Kidney (tissue), 14 donors: ENCODE results near the gene GAPVD1. TPM values are rescaled to one million over a fixed set of nuclear protein-coding genes. Genes with fewer than 3 reads are reported as not detected.

ENCODE experiments used
- DNase-seq, 5 donors: peaks; one replicate each; pipeline ENCODE4 v3.0.0-alpha.2; 2013 to 2020
- FAIRE-seq: peaks from 2 replicates; lab custom pipeline; 2012; peaks lifted over from hg19 to GRCh38; lab: Jason Lieb, UNC
- H3K27ac ChIP-seq, 2 donors: one replicate each; pipeline ENCODE4 v1.7.0; 2013; ENCODE audit warnings: low read depth in 2 of 2, low read length in 2 of 2, inconsistent platforms in 1 of 2
- H3K27me3 ChIP-seq: one replicate; pipeline ENCODE4 v1.7.1; 2013; ENCODE audit warnings: low read length, inconsistent platforms; ENCODE audit not compliant: control insufficient read depth, insufficient read depth
- H3K36me3 ChIP-seq, 3 donors: one replicate each; pipeline versions ENCODE4 v1.7.0 to v1.7.1; 2013; ENCODE audit warnings: low read length in 3 of 3, control low read depth in 1 of 3, inconsistent platforms in 1 of 3; ENCODE audit not compliant: insufficient read depth in 3 of 3, control insufficient read depth in 2 of 3
- H3K4me1 ChIP-seq, 3 donors: one replicate each; pipeline versions ENCODE4 v1.7.0 to v1.7.1; 2013; ENCODE audit warnings: low read length in 3 of 3, inconsistent platforms in 1 of 3, low read depth in 1 of 3; ENCODE audit not compliant: control insufficient read depth in 2 of 3, insufficient read depth in 2 of 3
- H3K4me3 ChIP-seq, 3 donors: one replicate each; pipeline versions ENCODE4 v1.7.0 to v1.8.1; 2013; ENCODE audit warnings: low read length in 3 of 3, control low read depth in 1 of 3, inconsistent platforms in 1 of 3
- H3K9ac ChIP-seq, 3 donors: one replicate each; pipeline versions ENCODE4 v1.7.0 to v1.7.1; 2013; ENCODE audit warnings: low read length in 3 of 3, control low read depth in 1 of 3, inconsistent platforms in 1 of 3
- H3K9me3 ChIP-seq, 3 donors: one replicate each; pipeline versions ENCODE4 v1.7.0 to v1.7.1; 2013; ENCODE audit warnings: low read length in 3 of 3, control low read depth in 1 of 3, inconsistent platforms in 1 of 3; ENCODE audit not compliant: control insufficient read depth in 2 of 3, insufficient read depth in 1 of 3
- intact Hi-C: fragments of 100-400 bp; cut with DNase I; formaldehyde crosslinking; loops from one replicate; pipeline ENCODE4 v1.11.1; 2022
- polyA plus RNA-seq: library from polyadenylated mRNA; stranded (reverse); fragments of 350-450 nt; fragmentation: Illumina TruSeq; extraction: RNeasy Lipid Tissue Mini Kit (QIAGEN cat#74804); gene quantifications from one replicate; pipeline ENCODE4 v1.2.3, GENCODE V29; 2014; ENCODE audit warnings: low read depth, low replicate concordance; ENCODE audit not compliant: insufficient read depth
- total RNA-seq: library from RNA; stranded (reverse); fragmentation: NEBNext Ultra II Directional; extraction: Animal tissue kit (Norgen Biotek cat#: 25700); gene quantifications from one replicate; pipeline ENCODE4 v1.2.1, GENCODE V29; 2021
- TF ChIP-seq, protein P1 (sequence below): IDR thresholded peaks from 3 replicates; pipeline ENCODE4 v1.5.1; 2012; ENCODE audit warnings: mild to moderate bottlenecking, moderate library complexity, borderline replicate concordance; ENCODE audit not compliant: insufficient read depth; ENCODE audit errors: extremely low read depth
- donor health status: control.
- donor health status: control.
- donor health status: control.
- donor health status: control.
- donor health status: control.
- donor health status: DM: yes; HTN: yes; CAD: no.
- donor health status: Normal renal cell carcinoma (clear cell type).

GAPVD1 gene
- total and polyA plus RNA-seq, 2 donors from 2014 or later = 6.9 to 44.8 TPM

DNA sequence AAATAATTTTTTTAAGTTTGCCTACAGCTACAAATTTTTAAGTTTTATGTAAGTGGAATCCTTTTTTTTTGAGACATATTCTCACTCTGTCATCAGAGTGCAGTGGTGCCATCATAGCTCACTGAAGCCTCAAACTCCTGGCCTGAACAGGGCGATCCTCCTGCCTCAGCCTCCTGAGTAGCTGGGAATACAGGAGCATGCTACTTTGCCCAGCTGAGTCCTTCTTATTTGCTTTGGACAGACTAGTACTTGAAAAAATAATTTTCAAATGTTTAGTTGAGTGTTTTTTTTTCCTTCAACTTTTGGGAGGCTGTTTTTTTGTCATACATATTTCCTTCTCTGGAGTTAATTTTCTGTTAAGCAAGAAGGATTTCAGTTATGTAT, 7.4 kb downstream of the GAPVD1 start:
- H3K27ac ChIP-seq = no peak overlapping the region
- TF ChIP-seq, protein P1, sequence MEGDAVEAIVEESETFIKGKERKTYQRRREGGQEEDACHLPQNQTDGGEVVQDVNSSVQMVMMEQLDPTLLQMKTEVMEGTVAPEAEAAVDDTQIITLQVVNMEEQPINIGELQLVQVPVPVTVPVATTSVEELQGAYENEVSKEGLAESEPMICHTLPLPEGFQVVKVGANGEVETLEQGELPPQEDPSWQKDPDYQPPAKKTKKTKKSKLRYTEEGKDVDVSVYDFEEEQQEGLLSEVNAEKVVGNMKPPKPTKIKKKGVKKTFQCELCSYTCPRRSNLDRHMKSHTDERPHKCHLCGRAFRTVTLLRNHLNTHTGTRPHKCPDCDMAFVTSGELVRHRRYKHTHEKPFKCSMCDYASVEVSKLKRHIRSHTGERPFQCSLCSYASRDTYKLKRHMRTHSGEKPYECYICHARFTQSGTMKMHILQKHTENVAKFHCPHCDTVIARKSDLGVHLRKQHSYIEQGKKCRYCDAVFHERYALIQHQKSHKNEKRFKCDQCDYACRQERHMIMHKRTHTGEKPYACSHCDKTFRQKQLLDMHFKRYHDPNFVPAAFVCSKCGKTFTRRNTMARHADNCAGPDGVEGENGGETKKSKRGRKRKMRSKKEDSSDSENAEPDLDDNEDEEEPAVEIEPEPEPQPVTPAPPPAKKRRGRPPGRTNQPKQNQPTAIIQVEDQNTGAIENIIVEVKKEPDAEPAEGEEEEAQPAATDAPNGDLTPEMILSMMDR = no peak
- no peak for FAIRE-seq

DNA sequence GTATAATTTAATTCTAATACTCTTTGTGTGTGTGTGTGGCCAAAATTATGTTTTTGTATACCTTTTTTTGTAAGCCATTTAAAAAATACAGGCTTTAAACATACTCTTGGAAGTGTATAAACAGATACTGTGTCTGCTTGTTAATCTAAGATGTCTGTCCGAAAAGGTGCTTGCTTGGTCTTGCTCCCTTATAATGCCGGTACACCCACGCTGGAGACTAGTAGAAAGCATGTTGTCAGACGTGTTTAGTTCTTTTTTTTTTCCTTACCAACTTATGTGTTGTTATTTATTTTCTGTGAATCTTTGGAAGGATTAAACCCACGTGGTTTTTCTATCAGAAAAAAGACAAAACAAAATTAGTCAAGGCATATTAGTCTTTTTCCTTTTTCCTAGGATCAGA, 9.5 kb downstream of the GAPVD1 start:
- Histone ChIP-seq H3K27ac (no peak overlapping the region), H3K27me3 (no peaks in the 10 kb centered on the region), H3K4me3 (no peak overlapping the region), H3K9me3 (no peaks in the 10 kb centered on the region), H3K4me1 (peaks cover 0 to 11% (median 0%) of the 10 kb centered on the region in 3 donors), H3K36me3 (no peaks in the 10 kb centered on the region), H3K9ac (no peak overlapping the region)
- DNase-seq (no peak), FAIRE-seq (no peak)
- intact Hi-C loops = no loop called here
- TF ChIP-seq, protein P1 = no peak

More for the DNA sequence above, 7.4 kb downstream of the GAPVD1 start:
- Histone ChIP-seq H3K36me3 (no peaks in the 10 kb centered on the region), H3K9ac (no peak overlapping the region), H3K4me1 (peaks cover 0 to 11% (median 1%) of the 10 kb centered on the region in 3 donors), H3K4me3 (no peak overlapping the region), H3K9me3 (no peaks in the 10 kb centered on the region), H3K27me3 (no peaks in the 10 kb centered on the region)
- DNase-seq = no peak
- intact Hi-C loops = no loop called here

DNA sequence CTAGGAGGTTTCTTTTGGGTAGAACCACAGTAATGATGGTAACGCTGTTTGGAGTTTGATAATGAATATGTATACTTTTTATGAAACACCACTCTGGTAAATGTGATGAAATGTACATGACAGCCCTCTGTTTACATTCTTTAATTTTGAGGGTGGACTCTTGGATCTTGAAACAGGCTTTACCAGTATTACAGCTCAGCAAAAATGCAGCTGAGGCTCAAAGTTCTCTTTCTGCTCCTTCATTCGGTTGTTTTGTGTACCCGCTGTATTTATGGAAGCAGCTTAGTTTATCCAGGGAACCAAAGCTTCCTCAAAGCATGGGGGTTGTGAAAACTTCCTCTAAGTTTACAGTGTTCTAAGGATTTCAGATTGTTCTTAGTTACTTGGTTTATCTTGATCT, 11.1 kb downstream of the GAPVD1 start:
- H3K9ac ChIP-seq = no peak overlapping the region
- no peaks in the 10 kb centered on the region for H3K9me3 ChIP-seq
- H3K36me3 ChIP-seq = no peaks in the 10 kb centered on the region
- FAIRE-seq (no peak), DNase-seq (peak in 2 of 5 donors; percentile 23 to 24)
- H3K4me3 ChIP-seq = peak overlapping the region in 1 of 3 donors; percentile 10
- TF ChIP-seq, protein P1 = no peak
- intact Hi-C loops = no loop called here
- H3K27ac ChIP-seq = peak overlapping the region in 1 of 2 donors; percentile 84
- no peaks in the 10 kb centered on the region for H3K27me3 ChIP-seq
- peaks cover 0 to 11% (median 0%) of the 10 kb centered on the region in 3 donors for H3K4me1 ChIP-seq

DNA sequence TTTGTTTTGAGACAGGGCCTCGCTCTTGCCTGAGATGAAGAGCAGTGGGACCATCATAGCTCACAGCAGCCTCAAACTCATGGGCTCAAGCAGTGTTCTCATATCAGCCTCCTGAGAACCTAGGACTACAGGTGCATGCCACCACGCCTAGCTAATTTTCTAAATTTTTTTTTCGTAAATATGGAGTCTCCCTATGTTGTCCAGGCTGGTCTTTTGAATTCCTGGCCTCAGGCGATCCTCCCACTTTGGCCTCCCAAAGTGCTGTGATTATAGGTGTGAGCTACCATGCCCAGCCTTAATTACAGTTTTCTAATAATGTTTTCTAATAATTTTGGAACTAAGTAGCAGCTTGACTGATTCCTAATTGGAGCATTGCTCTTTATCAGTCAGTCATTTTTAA, 15.1 kb downstream of the GAPVD1 start:
- Histone ChIP-seq H3K27ac (no peak overlapping the region), H3K27me3 (no peaks in the 10 kb centered on the region), H3K4me3 (no peak overlapping the region), H3K36me3 (no peaks in the 10 kb centered on the region), H3K9ac (no peak overlapping the region), H3K4me1 (peaks cover 0 to 8% (median 0%) of the 10 kb centered on the region in 3 donors), H3K9me3 (no peaks in the 10 kb centered on the region)
- no peak for FAIRE-seq
- intact Hi-C loops = no loop called here
- DNase-seq = no peak
- TF ChIP-seq, protein P1 = no peak
